Esophagus mucosa (tissue), 1 donor: Measurements from ENCODE around the gene MSLN. TPM values are rescaled to one million over a fixed set of nuclear protein-coding genes. Genes with fewer than 3 reads are reported as not detected.
"Not testable (repeated sequence)": the region's sequence is repeated elsewhere in the genome, so short reads cannot be mapped to it uniquely, and the experiment has no call there.

ENCODE experiments used
- ATAC-seq: fragments of 200-7000 bp; cut with Tn5 transposase; one replicate; pipeline ENCODE4 v1.9.1; 2020
- total RNA-seq: library from RNA; stranded (reverse); gene quantifications from one replicate; pipeline ENCODE4 v1.2.4, GENCODE V29; 2023
- donor health status: DM: yes; HTN: yes; CAD: no.

Gene MSLN
- total RNA-seq, 1 donor from 2014 or later = 2.8 TPM

GRCh38 chr16:735982-736453, 24.5 kb upstream of the MSLN start:
- ATAC-seq = no peak

GRCh38 chr16:736936-737481, 23.5 kb upstream of the MSLN start:
- ATAC-seq = no peak

- ATAC-seq = peak; percentile 3
Measured at GRCh38 chr16:739560-740458, 20.7 kb upstream of the MSLN start.

- ATAC-seq = peak; percentile 39
Measured at GRCh38 chr16:740459-740763, 20.1 kb upstream of the MSLN start.

GRCh38 chr16:740764-741505, 19.6 kb upstream of the MSLN start, which contains the start of gene CIAO3:
CIAO3 (minus strand) TSS chr16:740997; CDS start chr16:740985, 12 bp downstream.
- ATAC-seq = peak; percentile 88

GRCh38 chr16:741986-742629, 18.4 kb upstream of the MSLN start:
- ATAC-seq = no peak

GRCh38 chr16:742894-743293, 17.6 kb upstream of the MSLN start:
- ATAC-seq = not testable (repeated sequence)

GRCh38 chr16:743794-744500, 16.6 kb upstream of the MSLN start:
- no peak for ATAC-seq

GRCh38 chr16:745739-746138, 14.8 kb upstream of the MSLN start:
- no peak for ATAC-seq

GRCh38 chr16:746637-747036, 13.9 kb upstream of the MSLN start:
- no peak for ATAC-seq

- ATAC-seq = peak; percentile 21
Measured at GRCh38 chr16:747978-748746, 12.4 kb upstream of the MSLN start.

GRCh38 chr16:749010-749409, 11.5 kb upstream of the MSLN start:
- no peak for ATAC-seq

- no peak for ATAC-seq
Measured at GRCh38 chr16:750485-750884, 10.0 kb upstream of the MSLN start.

GRCh38 chr16:751152-752006, 9.2 kb upstream of the MSLN start:
- peak; percentile 12 for ATAC-seq

- no peak for ATAC-seq
Measured at GRCh38 chr16:752007-752312, 8.6 kb upstream of the MSLN start.

- ATAC-seq = not testable (repeated sequence)
Measured at GRCh38 chr16:754121-754607, 6.4 kb upstream of the MSLN start.

GRCh38 chr16:754656-755055, 5.9 kb upstream of the MSLN start:
- ATAC-seq = no peak

- ATAC-seq = peak; percentile 58
Measured at GRCh38 chr16:756428-756827, 4.1 kb upstream of the MSLN start.

GRCh38 chr16:759110-759910, 1.2 kb upstream of the MSLN start:
- ATAC-seq = peak; percentile 61

GRCh38 chr16:760065-760464, 469 bp upstream of the MSLN start:
- no peak for ATAC-seq
